ENCODE results near the gene CCDC146.
"Not testable (repeated sequence)": the region's sequence is repeated elsewhere in the genome, so short reads cannot be mapped to it uniquely, and the experiment has no call there.

Gene CCDC146

GRCh38 chr7:77223261-77223660, 100.8 kb downstream of the CCDC146 start:
- Histone ChIP-seq H3K36me3 (no peaks in the 10 kb centered on the region), H3K4me3 (ENCODE audit: low read depth, low read length) (no peak overlapping the region), H3K9me3 (ENCODE audit: severe bottlenecking) (peaks cover 2% of the 10 kb centered on the region), H3K27ac (no peak overlapping the region), H3K27me3 (ENCODE audit: insufficient read depth, low read depth, severe bottlenecking) (no peaks in the 10 kb centered on the region)
- TF ChIP-seq CTCF (IDR thresholded peaks at IDR 0.05; ENCODE audit: low read depth, low read length), result no peak
- no peak for DNase-seq

DNA sequence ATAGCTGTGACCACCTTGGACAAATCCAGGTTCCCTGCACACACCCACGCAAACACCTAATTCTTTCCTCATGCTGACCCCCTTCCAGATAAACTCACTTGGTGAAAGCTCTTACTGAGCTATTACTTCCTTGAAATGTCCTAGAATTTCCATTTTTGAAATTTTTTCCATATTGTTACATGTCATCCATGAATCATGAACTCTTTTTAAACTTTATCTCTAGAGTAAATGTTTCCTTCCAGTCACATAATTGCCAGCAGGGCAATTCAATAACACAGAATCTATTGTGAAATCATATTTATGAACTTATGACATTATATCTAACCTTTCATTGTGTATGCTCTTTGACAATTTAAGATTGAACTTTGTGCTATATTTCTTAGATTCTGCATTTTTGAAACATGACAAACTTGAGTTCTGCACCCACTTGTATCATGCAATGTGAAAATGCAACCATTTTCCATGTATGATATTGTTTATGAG, 104.0 kb downstream of the CCDC146 start:
- Histone ChIP-seq H3K27me3 (ENCODE audit: insufficient read depth, low read depth, severe bottlenecking) (no peaks in the 10 kb centered on the region), H3K4me3 (ENCODE audit: low read depth, low read length) (no peak overlapping the region), H3K9me3 (ENCODE audit: severe bottlenecking) (no peaks in the 10 kb centered on the region), H3K27ac (no peak overlapping the region), H3K36me3 (no peaks in the 10 kb centered on the region)
- DNase-seq, result no peak
- no peak for TF ChIP-seq CTCF (IDR thresholded peaks at IDR 0.05; ENCODE audit: low read depth, low read length)

DNA sequence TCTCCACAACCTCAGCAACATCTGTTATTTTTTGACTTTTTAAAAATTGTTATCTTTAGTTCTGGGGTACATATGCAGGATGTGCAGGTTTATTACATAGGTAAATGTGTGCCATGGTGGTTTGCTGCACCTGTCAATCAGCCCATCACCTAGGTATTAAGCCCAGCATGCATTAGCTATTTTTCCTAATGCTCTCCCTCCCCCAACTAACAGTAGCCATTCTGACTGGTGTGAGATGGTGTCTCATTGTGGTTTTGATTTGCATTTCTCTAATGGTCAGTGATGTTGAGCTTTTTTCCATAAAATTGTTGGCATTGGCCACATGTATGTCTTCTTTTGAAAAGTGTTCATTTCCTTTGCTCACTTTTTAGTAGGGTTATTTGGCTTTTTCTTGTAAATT, 106.4 kb downstream of the CCDC146 start:
- H3K9me3 ChIP-seq (ENCODE audit: severe bottlenecking); H3K4me3 ChIP-seq (ENCODE audit: low read depth, low read length); DNase-seq; H3K27me3 ChIP-seq (ENCODE audit: insufficient read depth, low read depth, severe bottlenecking); H3K36me3 ChIP-seq; H3K27ac ChIP-seq: not testable (repeated sequence)

DNA sequence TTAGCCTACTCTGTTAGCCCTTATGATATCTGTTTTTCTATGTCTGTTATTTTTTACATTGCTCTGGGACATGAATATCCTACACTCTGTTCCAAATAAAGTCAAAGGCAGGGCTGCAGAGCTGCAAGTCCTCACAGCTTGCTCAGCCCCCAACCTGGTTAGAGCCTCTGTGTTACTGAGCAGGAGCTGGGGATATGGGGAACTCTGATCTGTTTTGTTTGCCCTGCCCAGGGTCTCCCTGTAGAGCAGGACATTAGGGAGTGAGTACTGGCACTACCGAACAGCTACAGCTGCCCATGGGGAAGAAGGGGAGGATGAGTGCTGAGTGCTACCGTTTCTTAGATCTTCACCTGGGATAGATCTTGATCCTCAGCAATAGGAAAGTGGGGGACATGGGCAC, 110.1 kb downstream of the CCDC146 start:
- no peak for DNase-seq
- no peak for TF ChIP-seq CTCF (IDR thresholded peaks at IDR 0.05; ENCODE audit: low read depth, low read length)
- H3K27me3 ChIP-seq (ENCODE audit: insufficient read depth, low read depth, severe bottlenecking), result no peaks in the 10 kb centered on the region
- no peaks in the 10 kb centered on the region for H3K36me3 ChIP-seq
- no peaks in the 10 kb centered on the region for H3K9me3 ChIP-seq (ENCODE audit: severe bottlenecking)
- no peak overlapping the region for H3K4me3 ChIP-seq (ENCODE audit: low read depth, low read length)
- H3K27ac ChIP-seq, result no peak overlapping the region

DNA sequence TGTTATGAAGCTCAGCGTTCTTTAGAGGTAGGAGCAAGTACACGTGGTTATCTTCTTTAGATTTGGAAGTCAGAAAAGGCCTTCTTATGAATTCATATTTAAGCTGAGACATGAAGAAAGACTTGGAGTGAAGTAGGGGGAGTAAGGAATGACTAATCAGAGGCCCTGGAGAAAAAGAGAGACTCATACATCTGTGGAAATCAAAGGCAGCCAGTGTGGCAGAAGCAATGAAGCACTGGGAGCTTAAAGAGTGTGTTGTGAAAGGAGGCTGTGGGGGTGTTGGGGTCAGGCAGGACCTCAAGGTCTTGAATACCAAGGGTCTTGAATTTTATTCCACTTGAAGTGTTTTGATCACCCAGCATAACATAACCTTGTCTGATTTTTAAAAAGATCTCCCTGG, 112.9 kb downstream of the CCDC146 start:
- no peak overlapping the region for H3K27ac ChIP-seq
- no peaks in the 10 kb centered on the region for H3K27me3 ChIP-seq (ENCODE audit: insufficient read depth, low read depth, severe bottlenecking)
- TF ChIP-seq CTCF (IDR thresholded peaks at IDR 0.05; ENCODE audit: low read depth, low read length), result no peak
- H3K36me3 ChIP-seq, result no peaks in the 10 kb centered on the region
- DNase-seq, result no peak
- no peak overlapping the region for H3K4me3 ChIP-seq (ENCODE audit: low read depth, low read length)
- no peaks in the 10 kb centered on the region for H3K9me3 ChIP-seq (ENCODE audit: severe bottlenecking)

- no peaks in the 10 kb centered on the region for H3K9me3 ChIP-seq (ENCODE audit: severe bottlenecking)
- H3K27me3 ChIP-seq (ENCODE audit: insufficient read depth, low read depth, severe bottlenecking), result no peaks in the 10 kb centered on the region
- no peak overlapping the region for H3K27ac ChIP-seq
- H3K36me3 ChIP-seq, result no peaks in the 10 kb centered on the region
- DNase-seq, result no peak
- H3K4me3 ChIP-seq (ENCODE audit: low read depth, low read length), result no peak overlapping the region
- no peak for TF ChIP-seq CTCF (IDR thresholded peaks at IDR 0.05; ENCODE audit: low read depth, low read length)
These were observed 116.3 kb downstream of the CCDC146 start for GRCh38 chr7:77238703-77239136.
